HepG2 (cell line): ENCODE results near the gene MTCH2. TPM values are rescaled to one million over a fixed set of nuclear protein-coding genes. Genes with fewer than 3 reads are reported as not detected.

ENCODE experiments used
- PAF1 ChIP-seq: IDR thresholded peaks from 2 replicates; pipeline ENCODE4 v1.6.1; 2016; ENCODE audit warnings: missing genetic modification reagents, missing compliant biosample characterization
- RBFOX2 ChIP-seq: fragments of 200-400 bp; formaldehyde crosslinking; IDR thresholded peaks from 2 replicates; pipeline ENCODE4 v1.6.1; 2017; ENCODE audit warnings: low read depth, mild to moderate bottlenecking, low read length
- SOX6 ChIP-seq, 2 experiments: fragments of 450-650 bp in 1 of 2; sonication (generic) in 1 of 2; formaldehyde crosslinking in 1 of 2; IDR thresholded peaks; 2 replicates each; pipeline versions ENCODE4 v1.4.0 to v1.6.1; 2017 to 2020; ENCODE audit warnings: antibody characterized with exemption in 1 of 2, mild to moderate bottlenecking in 1 of 2, missing genetic modification reagents in 1 of 2
- ZNF543 ChIP-seq: sonication (generic); formaldehyde crosslinking; IDR thresholded peaks from 2 replicates; pipeline ENCODE4 v1.4.0; 2020; ENCODE audit warnings: mild to moderate bottlenecking, missing genetic modification reagents
- ZNF746 ChIP-seq: sonication (generic); formaldehyde crosslinking; IDR thresholded peaks from 2 replicates; pipeline ENCODE4 v1.8.0; 2022; ENCODE audit warnings: mild to moderate bottlenecking, missing genetic modification reagents
- ZSCAN29 ChIP-seq: sonication (generic); formaldehyde crosslinking; conservative IDR thresholded peaks from 2 replicates; pipeline ENCODE4 v1.4.0; 2020; ENCODE audit warnings: mild to moderate bottlenecking, missing genetic modification reagents
- polyA plus RNA-seq, 8 experiments: library from polyadenylated mRNA; depleted of rRNA in 3 of 8; stranded (reverse) in 7 of 8; unstranded in 1 of 8; fragments of >200 nt; fragmentation: Illumina TruSeq in 4 of 8; extraction: Trizol in 4 of 8; gene quantifications; 2 replicates each; pipeline versions ENCODE4 v1.2.1 to v1.2.3, GENCODE V29; 2011 to 2016; ENCODE audit warnings: low read depth in 4 of 8, missing spikeins in 1 of 8, mixed read lengths in 1 of 8; ENCODE audit not compliant: insufficient read depth in 1 of 8
- total RNA-seq, 5 experiments: library from RNA; depleted of rRNA; stranded (reverse); fragments of >200 nt; fragmentation: Illumina TruSeq; extraction: Trizol; gene quantifications; 2 replicates each; pipeline ENCODE4 v1.2.3, GENCODE V29; 2016; ENCODE audit warnings: low read depth in 1 of 5
- TF ChIP-seq, protein P1 (sequence below): sonication (generic); formaldehyde crosslinking; IDR thresholded peaks from 2 replicates; pipeline ENCODE4 v1.4.0; 2020; ENCODE audit warnings: missing genetic modification reagents
- TF ChIP-seq, protein P2 (sequence below): sonication (generic); formaldehyde crosslinking; IDR thresholded peaks from 2 replicates; pipeline ENCODE4 v1.5.1; 2020; ENCODE audit warnings: mild to moderate bottlenecking, moderate library complexity, missing genetic modification reagents
- TF ChIP-seq, protein P3 (sequence below): sonication (generic); formaldehyde crosslinking; IDR thresholded peaks from 2 replicates; pipeline ENCODE4 v1.5.1; 2020; ENCODE audit warnings: mild to moderate bottlenecking, missing genetic modification reagents, moderate library complexity
- TF ChIP-seq, protein P4 (sequence below): sonication (generic); formaldehyde crosslinking; IDR thresholded peaks from 2 replicates; pipeline ENCODE4 v1.4.0; 2020; ENCODE audit warnings: missing genetic modification reagents
- TF ChIP-seq, protein P5 (sequence below): sonication (generic); formaldehyde crosslinking; IDR thresholded peaks from 2 replicates; pipeline ENCODE4 v1.5.1; 2020; ENCODE audit warnings: missing genetic modification reagents, mild to moderate bottlenecking, borderline replicate concordance
- TF ChIP-seq, protein P6 (sequence below): IDR thresholded peaks from 2 replicates; pipeline ENCODE4 v1.6.1; 2016; ENCODE audit warnings: low read depth, missing genetic modification reagents, missing compliant biosample characterization

The MTCH2 gene
- total and polyA plus RNA-seq, 2 of the 13 experiments (the other 11 are each of a cell fraction or from before 2014, with no cell fraction given): 112 to 272 TPM

- TF ChIP-seq, protein P1, sequence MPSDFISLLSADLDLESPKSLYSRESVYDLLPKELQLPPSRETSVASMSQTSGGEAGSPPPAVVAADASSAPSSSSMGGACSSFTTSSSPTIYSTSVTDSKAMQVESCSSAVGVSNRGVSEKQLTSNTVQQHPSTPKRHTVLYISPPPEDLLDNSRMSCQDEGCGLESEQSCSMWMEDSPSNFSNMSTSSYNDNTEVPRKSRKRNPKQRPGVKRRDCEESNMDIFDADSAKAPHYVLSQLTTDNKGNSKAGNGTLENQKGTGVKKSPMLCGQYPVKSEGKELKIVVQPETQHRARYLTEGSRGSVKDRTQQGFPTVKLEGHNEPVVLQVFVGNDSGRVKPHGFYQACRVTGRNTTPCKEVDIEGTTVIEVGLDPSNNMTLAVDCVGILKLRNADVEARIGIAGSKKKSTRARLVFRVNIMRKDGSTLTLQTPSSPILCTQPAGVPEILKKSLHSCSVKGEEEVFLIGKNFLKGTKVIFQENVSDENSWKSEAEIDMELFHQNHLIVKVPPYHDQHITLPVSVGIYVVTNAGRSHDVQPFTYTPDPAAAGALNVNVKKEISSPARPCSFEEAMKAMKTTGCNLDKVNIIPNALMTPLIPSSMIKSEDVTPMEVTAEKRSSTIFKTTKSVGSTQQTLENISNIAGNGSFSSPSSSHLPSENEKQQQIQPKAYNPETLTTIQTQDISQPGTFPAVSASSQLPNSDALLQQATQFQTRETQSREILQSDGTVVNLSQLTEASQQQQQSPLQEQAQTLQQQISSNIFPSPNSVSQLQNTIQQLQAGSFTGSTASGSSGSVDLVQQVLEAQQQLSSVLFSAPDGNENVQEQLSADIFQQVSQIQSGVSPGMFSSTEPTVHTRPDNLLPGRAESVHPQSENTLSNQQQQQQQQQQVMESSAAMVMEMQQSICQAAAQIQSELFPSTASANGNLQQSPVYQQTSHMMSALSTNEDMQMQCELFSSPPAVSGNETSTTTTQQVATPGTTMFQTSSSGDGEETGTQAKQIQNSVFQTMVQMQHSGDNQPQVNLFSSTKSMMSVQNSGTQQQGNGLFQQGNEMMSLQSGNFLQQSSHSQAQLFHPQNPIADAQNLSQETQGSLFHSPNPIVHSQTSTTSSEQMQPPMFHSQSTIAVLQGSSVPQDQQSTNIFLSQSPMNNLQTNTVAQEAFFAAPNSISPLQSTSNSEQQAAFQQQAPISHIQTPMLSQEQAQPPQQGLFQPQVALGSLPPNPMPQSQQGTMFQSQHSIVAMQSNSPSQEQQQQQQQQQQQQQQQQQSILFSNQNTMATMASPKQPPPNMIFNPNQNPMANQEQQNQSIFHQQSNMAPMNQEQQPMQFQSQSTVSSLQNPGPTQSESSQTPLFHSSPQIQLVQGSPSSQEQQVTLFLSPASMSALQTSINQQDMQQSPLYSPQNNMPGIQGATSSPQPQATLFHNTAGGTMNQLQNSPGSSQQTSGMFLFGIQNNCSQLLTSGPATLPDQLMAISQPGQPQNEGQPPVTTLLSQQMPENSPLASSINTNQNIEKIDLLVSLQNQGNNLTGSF (CRISPR knock-in tag): peak; percentile 89
- TF ChIP-seq ZSCAN29 (CRISPR knock-in tag): no peak
- TF ChIP-seq, protein P2, sequence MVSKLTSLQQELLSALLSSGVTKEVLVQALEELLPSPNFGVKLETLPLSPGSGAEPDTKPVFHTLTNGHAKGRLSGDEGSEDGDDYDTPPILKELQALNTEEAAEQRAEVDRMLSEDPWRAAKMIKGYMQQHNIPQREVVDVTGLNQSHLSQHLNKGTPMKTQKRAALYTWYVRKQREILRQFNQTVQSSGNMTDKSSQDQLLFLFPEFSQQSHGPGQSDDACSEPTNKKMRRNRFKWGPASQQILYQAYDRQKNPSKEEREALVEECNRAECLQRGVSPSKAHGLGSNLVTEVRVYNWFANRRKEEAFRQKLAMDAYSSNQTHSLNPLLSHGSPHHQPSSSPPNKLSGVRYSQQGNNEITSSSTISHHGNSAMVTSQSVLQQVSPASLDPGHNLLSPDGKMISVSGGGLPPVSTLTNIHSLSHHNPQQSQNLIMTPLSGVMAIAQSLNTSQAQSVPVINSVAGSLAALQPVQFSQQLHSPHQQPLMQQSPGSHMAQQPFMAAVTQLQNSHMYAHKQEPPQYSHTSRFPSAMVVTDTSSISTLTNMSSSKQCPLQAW (CRISPR knock-in tag): peak; percentile 75; the same call in 1 of the 2 replicates
- no peak; the same call in 1 of the 2 replicates for TF ChIP-seq PAF1 (CRISPR knock-in tag)
- TF ChIP-seq RBFOX2: peak; percentile 99
- peak; percentile 71 for TF ChIP-seq ZNF543 (CRISPR knock-in tag)
- peak; percentile 75 for TF ChIP-seq ZNF746 (CRISPR knock-in tag)
- TF ChIP-seq, protein P3, sequence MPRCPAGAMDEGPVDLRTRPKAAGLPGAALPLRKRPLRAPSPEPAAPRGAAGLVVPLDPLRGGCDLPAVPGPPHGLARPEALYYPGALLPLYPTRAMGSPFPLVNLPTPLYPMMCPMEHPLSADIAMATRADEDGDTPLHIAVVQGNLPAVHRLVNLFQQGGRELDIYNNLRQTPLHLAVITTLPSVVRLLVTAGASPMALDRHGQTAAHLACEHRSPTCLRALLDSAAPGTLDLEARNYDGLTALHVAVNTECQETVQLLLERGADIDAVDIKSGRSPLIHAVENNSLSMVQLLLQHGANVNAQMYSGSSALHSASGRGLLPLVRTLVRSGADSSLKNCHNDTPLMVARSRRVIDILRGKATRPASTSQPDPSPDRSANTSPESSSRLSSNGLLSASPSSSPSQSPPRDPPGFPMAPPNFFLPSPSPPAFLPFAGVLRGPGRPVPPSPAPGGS (CRISPR knock-in tag): peak; percentile 87; the same call in 1 of the 2 replicates
- TF ChIP-seq, protein P4, sequence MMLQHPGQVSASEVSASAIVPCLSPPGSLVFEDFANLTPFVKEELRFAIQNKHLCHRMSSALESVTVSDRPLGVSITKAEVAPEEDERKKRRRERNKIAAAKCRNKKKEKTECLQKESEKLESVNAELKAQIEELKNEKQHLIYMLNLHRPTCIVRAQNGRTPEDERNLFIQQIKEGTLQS (CRISPR knock-in tag): peak; percentile 33; the same call in 1 of the 2 replicates
- TF ChIP-seq, protein P5, sequence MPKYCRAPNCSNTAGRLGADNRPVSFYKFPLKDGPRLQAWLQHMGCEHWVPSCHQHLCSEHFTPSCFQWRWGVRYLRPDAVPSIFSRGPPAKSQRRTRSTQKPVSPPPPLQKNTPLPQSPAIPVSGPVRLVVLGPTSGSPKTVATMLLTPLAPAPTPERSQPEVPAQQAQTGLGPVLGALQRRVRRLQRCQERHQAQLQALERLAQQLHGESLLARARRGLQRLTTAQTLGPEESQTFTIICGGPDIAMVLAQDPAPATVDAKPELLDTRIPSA: peak; percentile 93
- TF ChIP-seq, protein P6, sequence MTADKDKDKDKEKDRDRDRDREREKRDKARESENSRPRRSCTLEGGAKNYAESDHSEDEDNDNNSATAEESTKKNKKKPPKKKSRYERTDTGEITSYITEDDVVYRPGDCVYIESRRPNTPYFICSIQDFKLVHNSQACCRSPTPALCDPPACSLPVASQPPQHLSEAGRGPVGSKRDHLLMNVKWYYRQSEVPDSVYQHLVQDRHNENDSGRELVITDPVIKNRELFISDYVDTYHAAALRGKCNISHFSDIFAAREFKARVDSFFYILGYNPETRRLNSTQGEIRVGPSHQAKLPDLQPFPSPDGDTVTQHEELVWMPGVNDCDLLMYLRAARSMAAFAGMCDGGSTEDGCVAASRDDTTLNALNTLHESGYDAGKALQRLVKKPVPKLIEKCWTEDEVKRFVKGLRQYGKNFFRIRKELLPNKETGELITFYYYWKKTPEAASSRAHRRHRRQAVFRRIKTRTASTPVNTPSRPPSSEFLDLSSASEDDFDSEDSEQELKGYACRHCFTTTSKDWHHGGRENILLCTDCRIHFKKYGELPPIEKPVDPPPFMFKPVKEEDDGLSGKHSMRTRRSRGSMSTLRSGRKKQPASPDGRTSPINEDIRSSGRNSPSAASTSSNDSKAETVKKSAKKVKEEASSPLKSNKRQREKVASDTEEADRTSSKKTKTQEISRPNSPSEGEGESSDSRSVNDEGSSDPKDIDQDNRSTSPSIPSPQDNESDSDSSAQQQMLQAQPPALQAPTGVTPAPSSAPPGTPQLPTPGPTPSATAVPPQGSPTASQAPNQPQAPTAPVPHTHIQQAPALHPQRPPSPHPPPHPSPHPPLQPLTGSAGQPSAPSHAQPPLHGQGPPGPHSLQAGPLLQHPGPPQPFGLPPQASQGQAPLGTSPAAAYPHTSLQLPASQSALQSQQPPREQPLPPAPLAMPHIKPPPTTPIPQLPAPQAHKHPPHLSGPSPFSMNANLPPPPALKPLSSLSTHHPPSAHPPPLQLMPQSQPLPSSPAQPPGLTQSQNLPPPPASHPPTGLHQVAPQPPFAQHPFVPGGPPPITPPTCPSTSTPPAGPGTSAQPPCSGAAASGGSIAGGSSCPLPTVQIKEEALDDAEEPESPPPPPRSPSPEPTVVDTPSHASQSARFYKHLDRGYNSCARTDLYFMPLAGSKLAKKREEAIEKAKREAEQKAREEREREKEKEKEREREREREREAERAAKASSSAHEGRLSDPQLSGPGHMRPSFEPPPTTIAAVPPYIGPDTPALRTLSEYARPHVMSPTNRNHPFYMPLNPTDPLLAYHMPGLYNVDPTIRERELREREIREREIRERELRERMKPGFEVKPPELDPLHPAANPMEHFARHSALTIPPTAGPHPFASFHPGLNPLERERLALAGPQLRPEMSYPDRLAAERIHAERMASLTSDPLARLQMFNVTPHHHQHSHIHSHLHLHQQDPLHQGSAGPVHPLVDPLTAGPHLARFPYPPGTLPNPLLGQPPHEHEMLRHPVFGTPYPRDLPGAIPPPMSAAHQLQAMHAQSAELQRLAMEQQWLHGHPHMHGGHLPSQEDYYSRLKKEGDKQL (CRISPR knock-in tag): 0 out of 2 replicates have a peak, but pooled peaks have one; percentile 28
- TF ChIP-seq SOX6 (IDR thresholded peaks at IDR 0.05): no peak
- peak; percentile 50; the same call in 1 of the 2 replicates for TF ChIP-seq SOX6 (CRISPR knock-in tag; IDR thresholded peaks at IDR 0.05)
Measured at GRCh38 chr11:47642099-47642855, at the start of gene MTCH2 (continued).
